HFFc6 (cell line): ENCODE measurements around the gene DLX5. TPM values are rescaled to one million over a fixed set of nuclear protein-coding genes. Genes with fewer than 3 reads are reported as not detected.

Source experiments
- DNase-seq: peaks from one replicate; pipeline ENCODE4 v3.0.0-alpha.2; 2018
- H3K27ac Mint-ChIP-seq: 2 replicates; pipeline ENCODE4 v1.8.0; 2020; ENCODE audit warnings: mild to moderate bottlenecking, mixed read lengths
- H3K27me3 Mint-ChIP-seq: 2 replicates; pipeline ENCODE4 v1.8.0; 2021; ENCODE audit warnings: mild to moderate bottlenecking, moderate library complexity, mixed read lengths; ENCODE audit not compliant: insufficient read depth
- H3K36me3 Mint-ChIP-seq: 2 replicates; pipeline ENCODE4 v1.8.0; 2021; ENCODE audit warnings: low read depth, mixed read lengths
- H3K4me1 Mint-ChIP-seq: 2 replicates; pipeline ENCODE4 v1.8.0; 2020; ENCODE audit warnings: low read depth, mixed read lengths
- H3K4me3 Mint-ChIP-seq: 2 replicates; pipeline ENCODE4 v1.8.0; 2020; ENCODE audit warnings: mild to moderate bottlenecking, moderate library complexity, mixed read lengths
- H3K9me3 Mint-ChIP-seq: 2 replicates; pipeline ENCODE4 v1.8.0; 2020; ENCODE audit warnings: mild to moderate bottlenecking, mixed read lengths
- CTCF ChIP-seq: fragments of 200-600 bp; sonication (generic); IDR thresholded peaks from 2 replicates; pipeline ENCODE4 v1.5.0; 2021; ENCODE audit warnings: antibody characterized with exemption, mild to moderate bottlenecking
- total RNA-seq, 6 experiments: library from RNA; stranded (reverse); fragmentation: NEBNext Ultra II Directional; extraction: Animal tissue kit (Norgen Biotek cat#: 25700); gene quantifications; 2 replicates in 1 of 6; 3 replicates in 5 of 6; pipeline ENCODE4 v1.2.3, GENCODE V29; 2021

Gene DLX5
- total RNA-seq, 6 experiments from 2014 or later = not detected

DNA sequence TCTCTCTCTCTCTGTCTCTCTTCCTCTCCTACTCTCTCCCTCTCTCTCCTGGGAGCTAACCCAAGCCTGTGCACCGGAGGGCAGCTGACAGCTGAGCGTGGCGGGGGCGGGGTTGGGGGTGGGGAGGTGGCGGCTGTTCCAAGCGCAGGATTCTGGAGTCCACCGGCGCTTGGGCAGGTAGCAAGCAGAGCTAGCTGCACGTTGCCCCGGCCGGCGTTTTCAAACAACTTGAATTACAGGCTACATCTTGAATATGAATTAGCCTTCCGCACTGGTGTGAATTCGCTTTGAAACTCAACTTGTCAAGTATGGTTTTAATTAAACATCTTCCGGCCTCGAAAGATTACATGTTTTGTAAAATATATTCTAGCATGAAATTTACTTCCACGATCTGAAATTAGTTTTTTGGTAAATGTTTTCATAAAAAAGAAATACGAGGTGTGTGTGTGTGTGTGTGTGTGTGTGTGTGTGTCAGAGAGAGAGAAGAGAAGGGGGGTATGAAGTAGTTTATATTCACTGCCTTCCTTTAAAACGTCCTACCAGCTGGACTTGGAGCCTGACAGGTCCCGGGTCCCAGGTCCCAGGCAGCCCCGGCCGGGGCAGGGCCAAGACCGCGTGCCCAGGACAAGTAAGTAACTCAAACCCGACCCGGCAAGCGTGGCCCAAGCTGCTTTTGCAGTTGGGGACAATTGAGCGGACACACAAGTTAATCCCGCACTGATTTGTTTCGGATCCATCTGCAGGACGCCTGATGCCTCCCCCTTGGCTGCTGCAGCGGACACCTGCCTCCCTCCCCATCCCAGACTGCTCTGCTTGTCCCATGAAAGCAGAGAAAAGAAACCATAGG, 28.3 kb downstream of the DLX5 start:
- Mint-ChIP-seq H3K4me3 (no peak overlapping the region), H3K27ac (no peak overlapping the region), H3K27me3 (peaks cover 56% of the 10 kb centered on the region), H3K4me1 (no peaks in the 10 kb centered on the region), H3K9me3 (no peaks in the 10 kb centered on the region), H3K36me3 (no peaks in the 10 kb centered on the region)
- DNase-seq = no peak
- TF ChIP-seq CTCF = no peak

GRCh38 chr7:96995406-96996110, 29.1 kb downstream of the DLX5 start:
- no peak for TF ChIP-seq CTCF
- no peak overlapping the region for H3K4me3 Mint-ChIP-seq
- no peaks in the 10 kb centered on the region for H3K9me3 Mint-ChIP-seq
- no peak for DNase-seq
- no peaks in the 10 kb centered on the region for H3K36me3 Mint-ChIP-seq
- no peak overlapping the region for H3K27ac Mint-ChIP-seq
- H3K4me1 Mint-ChIP-seq = no peaks in the 10 kb centered on the region
- H3K27me3 Mint-ChIP-seq = peaks cover 53% of the 10 kb centered on the region

DNA sequence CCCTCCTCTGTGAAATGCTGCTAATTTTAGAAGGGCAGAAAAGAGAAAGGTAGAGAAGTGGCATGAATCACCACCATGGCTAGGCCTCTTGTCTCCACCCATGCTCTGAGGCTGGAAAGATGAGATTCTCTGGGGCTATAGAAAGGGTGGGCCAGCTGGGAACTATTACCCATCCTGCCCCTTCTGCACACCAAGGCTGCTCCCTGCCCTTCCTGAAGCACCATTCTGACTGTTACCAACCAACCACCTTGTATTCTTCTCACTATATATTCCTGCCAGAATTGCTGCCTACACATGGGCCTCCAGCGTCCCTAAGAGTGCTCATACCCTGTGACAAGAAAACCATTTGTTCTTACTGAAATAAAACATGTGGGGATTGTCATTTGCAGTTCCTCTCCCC, 30.7 kb downstream of the DLX5 start:
- no peak for TF ChIP-seq CTCF
- H3K9me3 Mint-ChIP-seq = no peaks in the 10 kb centered on the region
- no peak for DNase-seq
- peaks cover 57% of the 10 kb centered on the region for H3K27me3 Mint-ChIP-seq
- no peak overlapping the region for H3K4me3 Mint-ChIP-seq
- H3K27ac Mint-ChIP-seq = no peak overlapping the region
- H3K4me1 Mint-ChIP-seq = no peaks in the 10 kb centered on the region
- H3K36me3 Mint-ChIP-seq = no peaks in the 10 kb centered on the region

DNA sequence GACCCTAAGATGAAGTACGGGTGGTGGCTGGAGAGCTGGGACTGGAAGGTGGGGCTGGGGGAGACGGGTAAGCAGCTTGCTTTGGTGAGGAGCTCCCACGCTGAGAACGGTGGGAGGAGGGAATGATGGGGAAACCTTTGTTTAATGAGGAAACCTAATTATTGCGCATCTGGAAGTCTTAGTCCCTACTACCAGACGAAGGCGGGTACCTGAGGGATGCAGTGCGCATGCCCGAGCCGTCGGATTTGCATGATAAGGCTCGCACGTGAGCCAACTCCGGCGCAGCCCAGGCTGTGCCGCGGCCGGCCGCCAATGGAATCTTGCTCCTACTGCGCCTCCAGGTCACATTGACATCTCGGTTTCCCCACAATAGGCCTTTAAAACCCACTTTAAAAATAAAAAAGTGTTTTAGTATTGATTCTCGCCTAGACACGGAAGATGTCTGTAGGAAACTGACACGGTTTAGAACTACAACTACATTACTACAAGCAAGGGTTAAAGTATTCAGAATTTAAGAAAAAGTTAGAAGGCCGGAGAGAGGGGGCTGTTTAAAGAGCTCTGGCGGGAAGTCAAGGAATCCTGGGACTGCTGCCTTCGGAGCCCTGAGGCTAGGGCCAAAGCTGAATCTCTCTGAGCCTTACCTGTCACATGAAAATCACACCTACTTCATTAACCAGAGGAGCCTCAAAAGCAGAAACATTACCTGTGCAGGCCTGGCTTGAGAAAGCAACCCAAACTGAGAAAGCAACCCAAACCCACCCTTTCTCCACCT, 31.4 kb downstream of the DLX5 start:
- Mint-ChIP-seq H3K27me3 (peaks cover 53% of the 10 kb centered on the region), H3K4me3 (no peak overlapping the region; the same call in 1 of the 2 replicates), H3K4me1 (no peaks in the 10 kb centered on the region), H3K27ac (no peak overlapping the region), H3K9me3 (no peaks in the 10 kb centered on the region), H3K36me3 (no peaks in the 10 kb centered on the region)
- TF ChIP-seq CTCF = no peak
- no peak for DNase-seq

- Mint-ChIP-seq H3K4me3 (no peak overlapping the region; the same call in 1 of the 2 replicates), H3K27ac (no peak overlapping the region), H3K9me3 (no peaks in the 10 kb centered on the region), H3K27me3 (peaks cover 45% of the 10 kb centered on the region), H3K36me3 (no peaks in the 10 kb centered on the region), H3K4me1 (no peaks in the 10 kb centered on the region)
- no peak for DNase-seq
- no peak for TF ChIP-seq CTCF
Measured at GRCh38 chr7:96992192-96993005, 32.2 kb downstream of the DLX5 start.
